Activated CD8-positive, alpha-beta T cell treated with anti-CD3 and anti-CD28 coated beads, Interleukin-2, amount 10 ng/mL, durations not matched to agents 7 days and 5 days (primary cell): ENCODE data around the gene ABCC8. TPM values are rescaled to one million over a fixed set of nuclear protein-coding genes. Genes with fewer than 3 reads are reported as not detected.

Experiments used
- total RNA-seq, 2 experiments: library from RNA; stranded (reverse); gene quantifications; one replicate each; pipeline ENCODE4 v1.2.3, GENCODE V29; 2021

Gene ABCC8
- total RNA-seq, 2 experiments from 2014 or later = 0.61 to 1.5 TPM

Other genes with a start within 250 kb of the ABCC8 start
- gene NUCB2, start 200.1 kb downstream of the ABCC8 start, total RNA-seq = 100 to 1,000 TPM; 187 to 210 TPM
- gene NCR3LG1, start 125.0 kb downstream of the ABCC8 start, total RNA-seq = 1 to 10 TPM; 1.5 to 1.9 TPM
- 1 to 10 TPM; 4.2 to 5.7 TPM for gene KCNJ11, start 88.2 kb downstream of the ABCC8 start, total RNA-seq
- not detected for gene USH1C, start 67.6 kb upstream of the ABCC8 start, total RNA-seq
- not detected for gene OTOG, start 70.4 kb upstream of the ABCC8 start, total RNA-seq
- gene MYOD1, start 242.7 kb upstream of the ABCC8 start, total RNA-seq = not detected